ENCODE measurements around the gene TNNI2. TPM values are rescaled to one million over a fixed set of nuclear protein-coding genes. Genes with fewer than 3 reads are reported as not detected.
"Not testable (repeated sequence)": the region's sequence is repeated elsewhere in the genome, so short reads cannot be mapped to it uniquely, and the experiment has no call there.

The TNNI2 gene
- total and polyA plus RNA-seq, 2 donors (not counting 1 experiment from before 2014, with no cell fraction given) = 2.9 to 12.9 TPM

DNA sequence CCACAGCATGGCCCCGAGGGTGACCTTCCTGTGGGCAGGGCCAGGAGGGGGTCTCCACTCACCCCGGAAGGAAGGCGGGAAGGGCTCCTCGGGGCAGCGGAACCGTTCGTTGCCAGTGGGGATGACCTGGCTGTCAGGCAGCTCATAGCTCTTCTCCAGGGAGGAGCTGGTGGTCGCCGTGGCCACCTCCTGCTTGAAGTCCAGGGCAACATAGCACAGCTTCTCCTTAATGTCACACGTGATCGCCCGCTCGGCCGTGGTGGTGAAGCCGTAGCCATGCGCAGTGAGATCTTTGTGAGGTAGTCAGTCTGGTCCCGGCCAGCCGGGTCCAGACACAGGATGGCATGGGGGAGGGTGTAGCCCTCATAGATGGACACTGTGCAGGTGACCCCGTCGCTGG, 35.5 kb upstream of the TNNI2 start:
- Mint-ChIP-seq H3K27ac (no peak overlapping the region), H3K9me3 (ENCODE audit: insufficient read depth) (no peaks in the 10 kb centered on the region), H3K4me1 (no peaks in the 10 kb centered on the region), H3K4me3 (no peak overlapping the region), H3K27me3 (peaks cover 49% of the 10 kb centered on the region)
- H3K4me2 ChIP-seq (replicated peaks; ENCODE audit: low read depth, low read length, poor library complexity, severe bottlenecking) = no peak overlapping the region
- peaks cover 0 to 5% (median 0%) of the 10 kb centered on the region in 3 donors for H3K9me3 ChIP-seq (ENCODE audit: control extremely low read depth in 1 of 3, control insufficient read depth in 2 of 3, insufficient read depth in 1 of 3, low read length in 2 of 3)
- H3K27ac ChIP-seq (ENCODE audit: low read length in 2 of 2) = no peak overlapping the region
- ATAC-seq (ENCODE audit: low read depth) = no peak
- CTCF ChIA-PET = interaction anchor here (2.0 kb wide), 1 partner anchor 109 kb away, joined by 6 read pairs; no protein-coding TSS in a partner anchor
- H3K9ac ChIP-seq (ENCODE audit: low read length) = no peak overlapping the region
- WGBS (ENCODE audit: insufficient coverage) = 93% methylated on average over 20 of the region's 20 CpGs
- no peak for DNase-seq
- no peaks in the 10 kb centered on the region for H4K20me1 ChIP-seq (ENCODE audit: control insufficient read depth, insufficient read depth, low read length, poor library complexity, severe bottlenecking)
- H3K79me2 ChIP-seq (ENCODE audit: control insufficient read depth, insufficient read depth, low read length) = no peaks in the 10 kb centered on the region
- peaks cover 0 to 4% (median 0%) of the 10 kb centered on the region in 4 experiments for H3K27me3 ChIP-seq (replicated peaks in 1 of 4; ENCODE audit: control extremely low read depth in 1 of 4, control insufficient read depth in 3 of 4, insufficient read depth in 4 of 4, low read length in 3 of 4)
- H2AFZ ChIP-seq (ENCODE audit: insufficient read depth, low read depth, low read length, poor library complexity, severe bottlenecking) = no peak overlapping the region
- TF ChIP-seq, protein P1, sequence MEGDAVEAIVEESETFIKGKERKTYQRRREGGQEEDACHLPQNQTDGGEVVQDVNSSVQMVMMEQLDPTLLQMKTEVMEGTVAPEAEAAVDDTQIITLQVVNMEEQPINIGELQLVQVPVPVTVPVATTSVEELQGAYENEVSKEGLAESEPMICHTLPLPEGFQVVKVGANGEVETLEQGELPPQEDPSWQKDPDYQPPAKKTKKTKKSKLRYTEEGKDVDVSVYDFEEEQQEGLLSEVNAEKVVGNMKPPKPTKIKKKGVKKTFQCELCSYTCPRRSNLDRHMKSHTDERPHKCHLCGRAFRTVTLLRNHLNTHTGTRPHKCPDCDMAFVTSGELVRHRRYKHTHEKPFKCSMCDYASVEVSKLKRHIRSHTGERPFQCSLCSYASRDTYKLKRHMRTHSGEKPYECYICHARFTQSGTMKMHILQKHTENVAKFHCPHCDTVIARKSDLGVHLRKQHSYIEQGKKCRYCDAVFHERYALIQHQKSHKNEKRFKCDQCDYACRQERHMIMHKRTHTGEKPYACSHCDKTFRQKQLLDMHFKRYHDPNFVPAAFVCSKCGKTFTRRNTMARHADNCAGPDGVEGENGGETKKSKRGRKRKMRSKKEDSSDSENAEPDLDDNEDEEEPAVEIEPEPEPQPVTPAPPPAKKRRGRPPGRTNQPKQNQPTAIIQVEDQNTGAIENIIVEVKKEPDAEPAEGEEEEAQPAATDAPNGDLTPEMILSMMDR (IDR thresholded peaks at IDR 0.05) = no peak
- no peak for TF ChIP-seq EZH2 (IDR thresholded peaks at IDR 0.05; ENCODE audit: borderline replicate concordance, insufficient read depth, low read depth, low read length, poor library complexity, severe bottlenecking)
- H3K4me1 ChIP-seq (ENCODE audit: control insufficient read depth in 2 of 2, insufficient read depth in 2 of 2, low read length in 2 of 2) = no peaks in the 10 kb centered on the region
- no peaks in the 10 kb centered on the region for H3K36me3 ChIP-seq (replicated peaks in 1 of 2; ENCODE audit: control extremely low read depth in 1 of 2, control insufficient read depth in 1 of 2, extremely low read depth in 1 of 2, insufficient read depth in 2 of 2, low read length in 1 of 2)
- H3K4me3 ChIP-seq (ENCODE audit: control extremely low read depth in 1 of 5, extremely low read depth in 1 of 5, insufficient read depth in 1 of 5, low read depth in 2 of 5, low read length in 4 of 5) = no peak overlapping the region
- POLR2A ChIA-PET = no interaction called here
- intact Hi-C loops (cut with micrococcal nuclease) = no loop called here

DNA sequence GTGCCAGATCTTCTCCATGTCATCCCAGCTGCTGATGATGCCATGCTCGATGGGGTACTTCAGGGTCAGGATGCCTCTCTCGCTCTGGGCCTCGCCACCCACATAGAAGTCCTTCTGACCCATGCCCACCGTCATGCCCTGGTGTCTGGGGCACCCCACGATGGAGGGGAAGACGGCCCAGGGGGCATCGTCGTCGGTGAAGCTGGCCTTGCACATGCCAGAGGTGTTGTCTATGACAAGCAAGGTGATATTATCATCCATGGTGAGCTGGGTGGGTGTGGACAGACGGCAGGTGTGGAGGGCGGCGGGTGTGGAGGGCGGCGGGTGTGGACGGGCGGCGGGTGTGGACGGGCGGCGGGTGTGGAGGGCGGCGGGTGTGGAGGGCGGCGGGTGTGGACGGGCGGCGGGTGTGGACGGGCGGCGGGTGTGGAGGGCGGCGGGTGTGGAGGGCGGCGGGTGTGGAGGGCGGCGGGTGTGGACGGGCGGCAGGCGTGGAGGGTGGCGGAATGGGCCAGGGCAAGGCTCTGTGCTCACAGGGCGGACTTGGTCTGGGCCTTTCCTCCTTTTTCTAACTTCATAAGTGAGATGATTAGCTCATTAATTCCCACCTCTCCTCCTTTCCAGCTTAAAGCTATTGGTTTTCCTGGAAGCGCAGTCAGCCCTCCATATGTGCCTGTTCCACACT, 34.8 kb upstream of the TNNI2 start:
- WGBS (ENCODE audit: insufficient coverage) = 94% methylated on average over 6 of the region's 42 CpGs
- POLR2A ChIA-PET, H3K27ac Mint-ChIP-seq: not testable (repeated sequence)

More for the DNA sequence above, 34.8 kb upstream of the TNNI2 start:
- H3K9me3 Mint-ChIP-seq (ENCODE audit: insufficient read depth); H3K4me1 Mint-ChIP-seq; H3K27me3 ChIP-seq (replicated peaks in 1 of 4; ENCODE audit: control extremely low read depth in 1 of 4, control insufficient read depth in 3 of 4, insufficient read depth in 4 of 4, low read length in 3 of 4); intact Hi-C loops (cut with micrococcal nuclease); H3K4me2 ChIP-seq (replicated peaks; ENCODE audit: low read depth, low read length, poor library complexity, severe bottlenecking); DNase-seq; H3K4me3 Mint-ChIP-seq; H3K4me1 ChIP-seq (ENCODE audit: control insufficient read depth in 2 of 2, insufficient read depth in 2 of 2, low read length in 2 of 2); H4K20me1 ChIP-seq (ENCODE audit: control insufficient read depth, insufficient read depth, low read length, poor library complexity, severe bottlenecking); H3K9me3 ChIP-seq (ENCODE audit: control extremely low read depth in 1 of 3, control insufficient read depth in 2 of 3, insufficient read depth in 1 of 3, low read length in 2 of 3); H3K9ac ChIP-seq (ENCODE audit: low read length); H3K27ac ChIP-seq (ENCODE audit: low read length in 2 of 2); H2AFZ ChIP-seq (ENCODE audit: insufficient read depth, low read depth, low read length, poor library complexity, severe bottlenecking); ATAC-seq (ENCODE audit: low read depth); H3K36me3 ChIP-seq (replicated peaks in 1 of 2; ENCODE audit: control extremely low read depth in 1 of 2, control insufficient read depth in 1 of 2, extremely low read depth in 1 of 2, insufficient read depth in 2 of 2, low read length in 1 of 2); H3K79me2 ChIP-seq (ENCODE audit: control insufficient read depth, insufficient read depth, low read length); H3K4me3 ChIP-seq (ENCODE audit: control extremely low read depth in 1 of 5, extremely low read depth in 1 of 5, insufficient read depth in 1 of 5, low read depth in 2 of 5, low read length in 4 of 5): not testable (repeated sequence)
- CTCF ChIA-PET = interaction anchor here (2.0 kb wide), 1 partner anchor 110 kb away, joined by 6 read pairs; no protein-coding TSS in a partner anchor
- H3K27me3 Mint-ChIP-seq = peaks cover 42% of the 10 kb centered on the region
